ENCODE measurements around the gene CNPPD1. TPM values are rescaled to one million over a fixed set of nuclear protein-coding genes. Genes with fewer than 3 reads are reported as not detected.

The CNPPD1 gene
- total and polyA plus RNA-seq, 4 donors = 16.5 to 39.8 (median 21.6) TPM

DNA sequence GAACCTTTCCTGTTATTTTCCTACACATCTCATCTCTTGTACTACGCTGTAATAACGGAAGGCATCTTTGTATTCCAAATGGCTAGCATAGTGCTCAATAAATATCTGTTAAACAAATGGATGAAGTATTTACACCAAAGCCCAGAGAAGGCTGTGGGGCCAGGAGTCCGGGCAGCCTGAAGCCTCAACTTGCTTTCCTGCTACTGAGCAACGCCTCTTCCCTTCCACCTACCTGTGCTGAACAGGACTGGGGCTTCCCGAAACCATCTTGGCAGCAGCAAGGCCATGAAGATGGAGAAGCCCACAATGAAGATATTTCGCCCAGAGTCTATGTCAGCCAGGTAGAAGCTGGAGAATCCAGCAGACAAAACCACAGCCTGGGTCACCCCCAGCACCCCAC is 13.6 kb downstream of the CNPPD1 start (continued):
- TF ChIP-seq, protein P1, sequence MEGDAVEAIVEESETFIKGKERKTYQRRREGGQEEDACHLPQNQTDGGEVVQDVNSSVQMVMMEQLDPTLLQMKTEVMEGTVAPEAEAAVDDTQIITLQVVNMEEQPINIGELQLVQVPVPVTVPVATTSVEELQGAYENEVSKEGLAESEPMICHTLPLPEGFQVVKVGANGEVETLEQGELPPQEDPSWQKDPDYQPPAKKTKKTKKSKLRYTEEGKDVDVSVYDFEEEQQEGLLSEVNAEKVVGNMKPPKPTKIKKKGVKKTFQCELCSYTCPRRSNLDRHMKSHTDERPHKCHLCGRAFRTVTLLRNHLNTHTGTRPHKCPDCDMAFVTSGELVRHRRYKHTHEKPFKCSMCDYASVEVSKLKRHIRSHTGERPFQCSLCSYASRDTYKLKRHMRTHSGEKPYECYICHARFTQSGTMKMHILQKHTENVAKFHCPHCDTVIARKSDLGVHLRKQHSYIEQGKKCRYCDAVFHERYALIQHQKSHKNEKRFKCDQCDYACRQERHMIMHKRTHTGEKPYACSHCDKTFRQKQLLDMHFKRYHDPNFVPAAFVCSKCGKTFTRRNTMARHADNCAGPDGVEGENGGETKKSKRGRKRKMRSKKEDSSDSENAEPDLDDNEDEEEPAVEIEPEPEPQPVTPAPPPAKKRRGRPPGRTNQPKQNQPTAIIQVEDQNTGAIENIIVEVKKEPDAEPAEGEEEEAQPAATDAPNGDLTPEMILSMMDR (IDR thresholded peaks at IDR 0.05; ENCODE audit: low read depth, low read length, missing input control) = no peak
- TF ChIP-seq RXRA (IDR thresholded peaks at IDR 0.05) = no peak
- no peak for TF ChIP-seq JUND (IDR thresholded peaks at IDR 0.05)
- no peak for TF ChIP-seq TAF1 (conservative IDR thresholded peaks at IDR 0.05)
- TF ChIP-seq FOXA2 (IDR thresholded peaks at IDR 0.05) = no peak
- no peak for TF ChIP-seq FOXA1 (IDR thresholded peaks at IDR 0.05)
- no peak for TF ChIP-seq NR2F2 (IDR thresholded peaks at IDR 0.05)
- no peak for TF ChIP-seq GABPA (IDR thresholded peaks at IDR 0.05 in 1 of 2, conservative IDR thresholded peaks at IDR 0.05 in 1 of 2)

DNA sequence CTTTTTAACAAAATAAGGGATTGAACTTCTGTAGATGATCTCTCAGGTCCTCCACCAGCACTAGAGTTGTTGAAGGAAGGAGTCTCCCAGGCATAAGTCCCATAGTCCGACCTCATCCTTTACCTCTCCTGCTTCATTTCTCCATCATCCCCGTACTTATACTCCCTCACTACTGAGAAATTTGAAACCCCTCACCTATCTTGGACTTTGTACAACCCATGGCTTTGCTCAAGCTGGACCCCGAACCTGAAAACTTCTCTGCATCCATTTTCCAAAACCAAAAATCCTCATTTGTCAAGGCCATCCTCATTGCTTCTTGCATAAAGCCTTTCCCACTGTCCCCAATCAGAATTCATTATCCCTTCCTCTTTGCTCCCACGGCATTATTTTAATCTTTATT is 15.6 kb downstream of the CNPPD1 start:
- peak overlapping the region in 1 of 2 donors; percentile 60 for H3K9ac ChIP-seq (ENCODE audit: low read depth in 1 of 2, low read length in 2 of 2)
- TF ChIP-seq FOXA2 (IDR thresholded peaks at IDR 0.05) = no peak
- no peak for TF ChIP-seq NR2F2 (IDR thresholded peaks at IDR 0.05)
- TF ChIP-seq RAD21 (IDR thresholded peaks at IDR 0.05) = no peak
- TF ChIP-seq FOXA1 (IDR thresholded peaks at IDR 0.05) = no peak
- TF ChIP-seq, protein P1 (IDR thresholded peaks at IDR 0.05; ENCODE audit: low read depth, low read length, missing input control) = no peak
- TF ChIP-seq, protein P2, sequence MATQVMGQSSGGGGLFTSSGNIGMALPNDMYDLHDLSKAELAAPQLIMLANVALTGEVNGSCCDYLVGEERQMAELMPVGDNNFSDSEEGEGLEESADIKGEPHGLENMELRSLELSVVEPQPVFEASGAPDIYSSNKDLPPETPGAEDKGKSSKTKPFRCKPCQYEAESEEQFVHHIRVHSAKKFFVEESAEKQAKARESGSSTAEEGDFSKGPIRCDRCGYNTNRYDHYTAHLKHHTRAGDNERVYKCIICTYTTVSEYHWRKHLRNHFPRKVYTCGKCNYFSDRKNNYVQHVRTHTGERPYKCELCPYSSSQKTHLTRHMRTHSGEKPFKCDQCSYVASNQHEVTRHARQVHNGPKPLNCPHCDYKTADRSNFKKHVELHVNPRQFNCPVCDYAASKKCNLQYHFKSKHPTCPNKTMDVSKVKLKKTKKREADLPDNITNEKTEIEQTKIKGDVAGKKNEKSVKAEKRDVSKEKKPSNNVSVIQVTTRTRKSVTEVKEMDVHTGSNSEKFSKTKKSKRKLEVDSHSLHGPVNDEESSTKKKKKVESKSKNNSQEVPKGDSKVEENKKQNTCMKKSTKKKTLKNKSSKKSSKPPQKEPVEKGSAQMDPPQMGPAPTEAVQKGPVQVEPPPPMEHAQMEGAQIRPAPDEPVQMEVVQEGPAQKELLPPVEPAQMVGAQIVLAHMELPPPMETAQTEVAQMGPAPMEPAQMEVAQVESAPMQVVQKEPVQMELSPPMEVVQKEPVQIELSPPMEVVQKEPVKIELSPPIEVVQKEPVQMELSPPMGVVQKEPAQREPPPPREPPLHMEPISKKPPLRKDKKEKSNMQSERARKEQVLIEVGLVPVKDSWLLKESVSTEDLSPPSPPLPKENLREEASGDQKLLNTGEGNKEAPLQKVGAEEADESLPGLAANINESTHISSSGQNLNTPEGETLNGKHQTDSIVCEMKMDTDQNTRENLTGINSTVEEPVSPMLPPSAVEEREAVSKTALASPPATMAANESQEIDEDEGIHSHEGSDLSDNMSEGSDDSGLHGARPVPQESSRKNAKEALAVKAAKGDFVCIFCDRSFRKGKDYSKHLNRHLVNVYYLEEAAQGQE (IDR thresholded peaks at IDR 0.05) = no peak
- TF ChIP-seq TAF1 (conservative IDR thresholded peaks at IDR 0.05) = no peak
- no peak for TF ChIP-seq SP1 (IDR thresholded peaks at IDR 0.05)
- TF ChIP-seq YY1 (IDR thresholded peaks at IDR 0.05) = no peak
- TF ChIP-seq GABPA (IDR thresholded peaks at IDR 0.05 in 1 of 2, conservative IDR thresholded peaks at IDR 0.05 in 1 of 2) = no peak
- TF ChIP-seq HNF4A (conservative IDR thresholded peaks at IDR 0.05) = no peak
- no peak for TF ChIP-seq RXRA (IDR thresholded peaks at IDR 0.05)
- TF ChIP-seq HNF4G (IDR thresholded peaks at IDR 0.05) = no peak
- TF ChIP-seq, protein P3, sequence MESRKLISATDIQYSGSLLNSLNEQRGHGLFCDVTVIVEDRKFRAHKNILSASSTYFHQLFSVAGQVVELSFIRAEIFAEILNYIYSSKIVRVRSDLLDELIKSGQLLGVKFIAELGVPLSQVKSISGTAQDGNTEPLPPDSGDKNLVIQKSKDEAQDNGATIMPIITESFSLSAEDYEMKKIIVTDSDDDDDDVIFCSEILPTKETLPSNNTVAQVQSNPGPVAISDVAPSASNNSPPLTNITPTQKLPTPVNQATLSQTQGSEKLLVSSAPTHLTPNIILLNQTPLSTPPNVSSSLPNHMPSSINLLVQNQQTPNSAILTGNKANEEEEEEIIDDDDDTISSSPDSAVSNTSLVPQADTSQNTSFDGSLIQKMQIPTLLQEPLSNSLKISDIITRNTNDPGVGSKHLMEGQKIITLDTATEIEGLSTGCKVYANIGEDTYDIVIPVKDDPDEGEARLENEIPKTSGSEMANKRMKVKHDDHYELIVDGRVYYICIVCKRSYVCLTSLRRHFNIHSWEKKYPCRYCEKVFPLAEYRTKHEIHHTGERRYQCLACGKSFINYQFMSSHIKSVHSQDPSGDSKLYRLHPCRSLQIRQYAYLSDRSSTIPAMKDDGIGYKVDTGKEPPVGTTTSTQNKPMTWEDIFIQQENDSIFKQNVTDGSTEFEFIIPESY (IDR thresholded peaks at IDR 0.05) = no peak
- TF ChIP-seq, protein P4, sequence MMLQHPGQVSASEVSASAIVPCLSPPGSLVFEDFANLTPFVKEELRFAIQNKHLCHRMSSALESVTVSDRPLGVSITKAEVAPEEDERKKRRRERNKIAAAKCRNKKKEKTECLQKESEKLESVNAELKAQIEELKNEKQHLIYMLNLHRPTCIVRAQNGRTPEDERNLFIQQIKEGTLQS (IDR thresholded peaks at IDR 0.05) = no peak
- TF ChIP-seq EGR1 (IDR thresholded peaks at IDR 0.05; ENCODE audit: low read depth in 2 of 2) = no peak
- TF ChIP-seq JUND (IDR thresholded peaks at IDR 0.05) = no peak
- TF ChIP-seq, protein P5, sequence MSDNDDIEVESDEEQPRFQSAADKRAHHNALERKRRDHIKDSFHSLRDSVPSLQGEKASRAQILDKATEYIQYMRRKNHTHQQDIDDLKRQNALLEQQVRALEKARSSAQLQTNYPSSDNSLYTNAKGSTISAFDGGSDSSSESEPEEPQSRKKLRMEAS (IDR thresholded peaks at IDR 0.05) = no peak
- H3K9me3 ChIP-seq (ENCODE audit: control insufficient read depth in 4 of 4, low read length in 3 of 4) = no peaks in the 10 kb centered on the region
- no peak for DNase-seq (ENCODE audit: low spot score)
- peak overlapping the region; percentile 92 to 97 for H3K27ac ChIP-seq (ENCODE audit: low read depth in 1 of 2, low read length in 2 of 2)
- H3K36me3 ChIP-seq (ENCODE audit: control insufficient read depth in 4 of 4, insufficient read depth in 3 of 4, low read depth in 1 of 4, low read length in 3 of 4) = peaks cover 0 to 15% (median 11%) of the 10 kb centered on the region in 4 donors
- 68% methylated on average over 4 of the region's 4 CpGs for WGBS
- no peaks in the 10 kb centered on the region for H3K27me3 ChIP-seq (ENCODE audit: control insufficient read depth in 4 of 4, insufficient read depth in 4 of 4, low read length in 3 of 4)
- peak overlapping the region; percentile 67 to 85 (median 75) for H3K4me3 ChIP-seq (ENCODE audit: low read depth in 1 of 3, low read length in 3 of 3)
- H3K4me1 ChIP-seq (ENCODE audit: control insufficient read depth in 4 of 4, insufficient read depth in 4 of 4, low read length in 3 of 4) = peaks cover 2 to 15% (median 12%) of the 10 kb centered on the region in 4 donors

Data from liver (tissue), 9 donors.